Medulla oblongata (tissue), 1 donor: Measurements from ENCODE around the gene DNASE1.
A peak's percentile ranks its signal among the peaks of the same experiment; 100 is the strongest.

Experiments
- DNase-seq: peaks from one replicate; pipeline ENCODE4 v3.0.0-alpha.2; 2015; ENCODE audit errors: extremely low spot score

DNASE1 gene

DNA sequence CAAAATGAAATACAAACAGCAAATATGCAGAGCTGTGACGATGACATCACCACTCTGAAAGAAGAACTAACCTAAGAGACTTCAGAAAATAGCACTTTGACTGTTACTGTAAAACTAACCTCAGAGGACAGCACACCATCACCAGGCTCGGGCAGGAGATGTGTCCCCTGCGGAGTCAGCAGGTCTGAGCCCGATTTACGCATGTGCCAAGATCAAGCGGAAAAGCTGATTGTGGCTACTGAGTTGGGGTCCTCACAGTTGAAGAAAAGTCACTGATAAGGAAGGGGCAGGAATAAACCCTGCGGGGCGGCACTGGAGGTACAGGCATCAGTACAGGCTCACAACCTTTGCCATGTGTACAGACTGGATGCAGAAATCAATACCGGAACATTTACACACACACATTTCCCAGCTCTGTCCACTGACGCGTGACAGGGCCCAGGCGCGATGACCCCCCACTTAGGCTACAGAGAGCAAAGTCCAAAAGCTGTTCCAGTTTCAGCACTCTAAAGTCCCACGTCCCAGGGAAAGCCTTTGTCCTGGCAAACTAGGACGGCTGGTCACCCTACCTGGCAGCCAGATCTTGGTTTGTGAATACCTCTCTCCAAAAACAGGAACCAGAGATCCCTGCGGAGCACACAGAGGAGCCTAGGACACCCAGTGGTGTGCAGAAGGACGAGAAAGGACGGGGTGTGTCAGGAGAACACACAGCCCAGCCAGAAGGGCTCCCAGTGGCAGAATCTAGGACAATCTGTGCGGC, 41.3 kb downstream of the DNASE1 start:
- no peak for DNase-seq

GRCh38 chr16:3696425-3697218, 42.1 kb downstream of the DNASE1 start:
- no peak for DNase-seq

- DNase-seq, result peak; percentile 31
These were observed 44.5 kb downstream of the DNASE1 start for GRCh38 chr16:3698941-3699340.

DNA sequence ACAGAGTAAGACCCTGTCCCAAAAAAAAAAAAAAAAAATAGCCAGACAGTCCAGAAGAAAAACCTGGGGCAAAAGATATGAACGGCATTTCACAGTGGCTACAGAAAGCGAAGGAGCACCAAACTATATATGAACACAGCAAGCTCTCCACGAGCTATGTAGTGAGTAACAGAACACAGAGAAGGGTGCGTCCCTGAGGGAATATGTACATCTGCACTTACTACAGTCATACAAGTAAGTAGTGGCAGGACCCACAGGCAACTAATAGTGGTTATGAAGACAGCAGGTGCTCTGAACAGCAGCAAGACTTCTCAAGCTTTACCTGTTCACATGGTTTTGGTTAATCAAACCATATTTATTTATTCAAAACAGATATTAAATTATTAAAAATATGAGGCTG, 47.0 kb downstream of the DNASE1 start:
- no peak for DNase-seq

DNA sequence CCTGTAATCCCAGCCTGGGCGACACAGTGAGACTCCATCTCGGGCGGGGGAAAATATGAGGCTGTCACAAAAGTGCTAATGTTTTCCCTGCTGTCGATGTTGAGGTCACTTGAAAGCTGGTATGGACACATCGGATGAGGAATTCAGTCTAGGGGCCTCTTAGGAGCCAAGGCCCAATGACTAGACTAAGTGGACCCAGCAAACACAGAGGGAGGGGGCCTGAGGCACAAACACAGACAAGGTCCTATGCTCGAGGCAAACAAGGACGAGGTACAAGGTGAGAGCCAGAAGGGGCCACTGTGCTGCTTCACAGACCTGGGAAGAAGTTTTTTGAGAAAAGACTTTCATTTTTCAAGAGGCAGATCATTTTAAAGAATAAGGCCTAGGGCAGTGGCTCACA, 47.6 kb downstream of the DNASE1 start:
- DNase-seq, result no peak

DNA sequence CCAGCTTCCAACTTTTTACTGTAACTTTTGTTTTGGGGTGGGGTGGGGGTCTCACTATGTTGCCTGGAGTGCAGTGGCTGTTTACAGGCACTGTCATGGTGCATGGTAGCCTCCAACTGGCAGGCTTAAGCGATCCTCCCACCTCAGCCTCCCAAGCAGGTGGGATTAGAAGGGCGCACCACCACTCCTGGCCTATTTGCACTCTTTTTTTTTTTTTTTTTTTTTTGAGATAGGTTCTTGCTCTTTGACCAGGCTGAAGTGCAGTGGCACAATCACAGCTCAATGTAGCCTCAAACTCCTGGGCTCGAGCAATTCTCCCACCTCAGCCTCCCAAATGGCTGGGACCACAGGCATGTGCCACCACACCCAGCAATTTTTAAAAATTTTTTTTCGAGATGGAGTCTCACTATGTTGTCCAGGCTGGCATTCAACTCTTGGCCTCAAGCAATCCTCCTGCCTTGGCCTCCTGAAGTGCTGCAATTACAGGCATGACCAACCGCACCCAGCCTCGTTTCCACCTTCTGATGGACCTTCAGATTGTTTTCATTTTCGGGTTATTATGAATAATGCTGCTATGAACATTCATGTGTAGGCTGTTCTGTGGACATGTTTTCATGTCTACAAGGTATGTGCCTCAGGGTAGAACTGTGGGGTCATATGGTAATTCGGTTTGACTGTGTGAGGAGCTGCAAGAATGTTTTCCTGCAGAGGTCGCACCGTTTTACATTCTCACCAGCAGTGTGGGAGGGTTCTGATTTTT, 51.9 kb downstream of the DNASE1 start:
- no peak for DNase-seq
